Central memory CD8-positive, alpha-beta T cell (primary cell): ENCODE measurements around the gene PTPRG.

Experiments
- ATAC-seq: fragments of 150-1000 bp; cut with Tn5 transposase; replicated peaks from 2 replicates; pipeline ENCODE4 v1.10.0; 2022; ENCODE audit warnings: mild to moderate bottlenecking, moderate FRiP score, moderate number of reproducible peaks; ENCODE audit not compliant: poor library complexity, severe bottlenecking; ENCODE audit errors: extremely low read depth
- DNase-seq, 2 donors: peaks; one replicate each; pipeline ENCODE4 v3.0.0; 2021; ENCODE audit warnings: low spot score in 2 of 2
- H3K27ac Mint-ChIP-seq: one replicate; pipeline ENCODE4 v1.8.0; 2022; ENCODE audit warnings: low read depth, mild to moderate bottlenecking, moderate library complexity, mixed read lengths
- H3K27me3 Mint-ChIP-seq: one replicate; pipeline ENCODE4 v1.8.0; 2022; ENCODE audit warnings: mixed read lengths
- H3K36me3 Mint-ChIP-seq: one replicate; pipeline ENCODE4 v1.8.0; 2022; ENCODE audit warnings: mild to moderate bottlenecking, moderate library complexity, mixed read lengths; ENCODE audit not compliant: insufficient read depth
- H3K4me1 Mint-ChIP-seq: one replicate; pipeline ENCODE4 v1.8.0; 2022; ENCODE audit warnings: mixed read lengths
- H3K4me3 Mint-ChIP-seq: one replicate; pipeline ENCODE4 v1.8.0; 2022; ENCODE audit warnings: mild to moderate bottlenecking, moderate library complexity, mixed read lengths
- H3K9me3 Mint-ChIP-seq: one replicate; pipeline ENCODE4 v1.8.0; 2022; ENCODE audit warnings: mixed read lengths

The PTPRG gene

DNA sequence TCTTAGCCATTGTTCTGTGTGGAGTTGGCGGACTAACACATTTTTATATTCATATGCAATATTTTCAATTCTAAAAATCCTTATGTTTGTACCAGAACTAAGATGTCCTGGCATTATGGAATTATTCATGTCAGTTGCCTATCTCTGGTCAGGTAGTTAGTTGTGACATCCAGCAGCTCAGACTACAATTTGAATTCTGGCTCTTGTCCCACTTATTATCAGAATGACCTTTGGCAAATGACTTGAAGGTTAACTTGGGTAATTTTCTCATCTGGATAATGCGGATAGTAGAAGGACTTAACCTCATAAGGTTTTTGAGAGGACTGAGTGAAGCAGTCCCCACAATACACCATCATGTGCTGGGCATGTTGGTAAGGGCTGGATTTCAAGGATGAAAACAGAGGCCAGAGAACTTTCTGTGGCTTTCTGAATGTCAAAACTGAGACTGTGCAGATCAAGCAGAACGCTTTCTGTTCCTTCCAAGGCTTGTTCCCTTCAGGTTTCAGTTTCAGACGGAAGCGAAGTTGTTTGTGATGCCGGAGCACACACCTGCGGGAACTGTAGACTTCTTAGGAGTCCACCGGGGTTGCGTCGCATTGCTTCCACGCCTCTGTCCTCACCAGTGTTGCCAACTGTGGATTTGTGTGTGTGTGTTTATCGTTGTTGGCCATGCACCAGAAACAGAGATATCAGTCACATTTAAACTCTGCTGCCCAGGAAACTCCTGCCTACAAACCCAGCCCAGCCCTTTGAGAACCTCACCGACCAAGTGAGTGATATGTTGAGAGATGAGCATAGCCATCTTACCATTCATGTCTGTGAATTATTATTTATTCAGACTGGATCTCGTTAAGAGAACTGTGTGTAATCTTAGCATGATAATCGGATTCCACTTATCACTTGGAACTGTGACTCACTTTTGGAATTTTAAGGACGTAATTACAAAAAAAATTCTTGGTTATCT, 76.0 kb downstream of the PTPRG start:
- H3K9me3 Mint-ChIP-seq = no peaks in the 10 kb centered on the region

DNA sequence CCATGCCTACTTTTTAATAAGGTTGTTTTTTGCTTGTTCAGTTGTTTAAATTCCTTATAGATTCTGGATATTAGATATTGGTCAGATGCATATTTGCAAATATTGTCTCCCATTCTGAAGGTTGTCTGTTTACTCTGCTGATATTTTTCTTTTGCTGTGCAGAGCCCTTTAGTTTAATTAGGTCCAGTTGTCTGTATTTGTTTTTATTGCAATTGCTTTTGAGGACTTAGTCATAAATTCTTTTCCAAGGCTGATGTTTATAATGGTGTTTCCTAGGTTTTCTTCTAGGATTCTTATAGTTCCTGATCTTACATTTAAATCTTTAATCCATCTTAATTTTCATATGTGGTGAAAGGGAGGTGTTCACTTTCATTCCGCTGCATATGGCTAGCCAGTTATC, 77.4 kb downstream of the PTPRG start:
- Mint-ChIP-seq H3K27ac (no peak overlapping the region), H3K9me3 (no peaks in the 10 kb centered on the region), H3K4me3 (no peak overlapping the region), H3K4me1 (no peaks in the 10 kb centered on the region), H3K27me3 (no peaks in the 10 kb centered on the region), H3K36me3 (no peaks in the 10 kb centered on the region)
- ATAC-seq = no peak
- DNase-seq = no peak

More for the DNA sequence above, 76.0 kb downstream of the PTPRG start:
- H3K4me3 Mint-ChIP-seq = no peak overlapping the region
- no peaks in the 10 kb centered on the region for H3K27me3 Mint-ChIP-seq
- DNase-seq (no peak), ATAC-seq (no peak)
- H3K4me1 Mint-ChIP-seq = no peaks in the 10 kb centered on the region
- no peak overlapping the region for H3K27ac Mint-ChIP-seq
- no peaks in the 10 kb centered on the region for H3K36me3 Mint-ChIP-seq

DNA sequence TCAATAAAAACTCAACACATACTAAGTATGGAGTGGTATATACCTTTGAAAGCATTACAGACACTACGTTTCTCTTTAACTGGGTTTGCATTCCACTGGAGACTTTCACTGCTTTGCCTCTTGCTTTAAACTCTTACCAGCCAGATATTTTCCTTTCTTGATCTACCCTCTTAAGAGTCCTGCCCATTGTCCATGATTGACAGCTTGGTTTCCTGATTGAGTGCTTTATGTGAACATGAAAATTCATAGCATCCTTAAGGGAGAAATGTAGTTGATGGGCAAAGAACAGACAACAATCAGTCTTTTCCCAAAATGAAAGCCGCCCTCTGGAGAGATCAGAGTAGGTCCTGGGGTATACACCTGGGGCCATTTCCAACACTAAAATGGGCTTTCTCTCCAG, 78.6 kb downstream of the PTPRG start:
- H3K36me3 Mint-ChIP-seq = no peaks in the 10 kb centered on the region
- no peaks in the 10 kb centered on the region for H3K27me3 Mint-ChIP-seq
- H3K27ac Mint-ChIP-seq = no peak overlapping the region
- H3K4me1 Mint-ChIP-seq = no peaks in the 10 kb centered on the region
- no peak overlapping the region for H3K4me3 Mint-ChIP-seq
- no peaks in the 10 kb centered on the region for H3K9me3 Mint-ChIP-seq
- DNase-seq = no peak
- ATAC-seq = no peak

DNA sequence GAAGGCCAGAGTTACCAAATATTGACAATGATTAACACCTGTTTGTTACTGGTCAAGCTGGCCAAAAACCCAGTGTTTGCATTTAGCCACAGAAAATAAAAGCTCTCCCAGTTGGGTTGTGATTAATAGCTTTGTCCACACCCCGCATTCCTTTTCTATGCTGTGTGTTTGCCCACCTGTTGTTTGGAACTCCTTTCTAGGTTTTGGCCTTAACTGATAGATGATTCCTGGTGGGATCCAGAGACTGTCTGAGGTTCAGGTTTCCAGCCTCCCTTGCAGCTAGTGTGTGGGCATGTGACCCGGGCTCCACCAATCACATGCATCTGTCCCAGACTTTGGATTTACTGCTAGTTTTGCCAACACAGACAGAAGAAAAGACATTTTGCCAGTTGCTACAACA, 83.8 kb downstream of the PTPRG start:
- H3K27ac Mint-ChIP-seq = no peak overlapping the region
- no peaks in the 10 kb centered on the region for H3K36me3 Mint-ChIP-seq
- H3K4me1 Mint-ChIP-seq = no peaks in the 10 kb centered on the region
- no peak for DNase-seq
- ATAC-seq = no peak
- H3K4me3 Mint-ChIP-seq = no peak overlapping the region
- no peaks in the 10 kb centered on the region for H3K27me3 Mint-ChIP-seq
- H3K9me3 Mint-ChIP-seq = no peaks in the 10 kb centered on the region

DNA sequence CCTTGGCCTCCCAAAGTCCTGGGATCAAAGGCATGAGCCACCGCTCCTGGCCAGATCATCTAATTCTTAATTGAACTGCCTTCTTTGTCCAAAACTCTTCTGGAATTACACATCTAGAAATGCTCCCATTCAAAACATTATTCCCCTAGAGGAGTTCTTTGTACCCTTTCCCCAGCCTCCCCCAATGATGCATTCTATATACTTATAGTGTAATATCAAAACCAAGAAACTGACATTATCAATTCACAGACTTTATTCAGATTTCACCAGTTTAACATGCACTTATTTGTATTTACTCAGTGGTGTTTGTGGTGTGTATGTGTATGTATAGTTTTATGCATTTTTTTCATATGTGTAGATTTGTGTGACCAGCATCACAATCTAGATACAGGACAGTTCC, 85.0 kb downstream of the PTPRG start:
- Mint-ChIP-seq H3K9me3 (no peaks in the 10 kb centered on the region), H3K4me3 (no peak overlapping the region), H3K36me3 (no peaks in the 10 kb centered on the region), H3K27me3 (no peaks in the 10 kb centered on the region), H3K4me1 (no peaks in the 10 kb centered on the region), H3K27ac (no peak overlapping the region)
- DNase-seq (no peak), ATAC-seq (no peak)

DNA sequence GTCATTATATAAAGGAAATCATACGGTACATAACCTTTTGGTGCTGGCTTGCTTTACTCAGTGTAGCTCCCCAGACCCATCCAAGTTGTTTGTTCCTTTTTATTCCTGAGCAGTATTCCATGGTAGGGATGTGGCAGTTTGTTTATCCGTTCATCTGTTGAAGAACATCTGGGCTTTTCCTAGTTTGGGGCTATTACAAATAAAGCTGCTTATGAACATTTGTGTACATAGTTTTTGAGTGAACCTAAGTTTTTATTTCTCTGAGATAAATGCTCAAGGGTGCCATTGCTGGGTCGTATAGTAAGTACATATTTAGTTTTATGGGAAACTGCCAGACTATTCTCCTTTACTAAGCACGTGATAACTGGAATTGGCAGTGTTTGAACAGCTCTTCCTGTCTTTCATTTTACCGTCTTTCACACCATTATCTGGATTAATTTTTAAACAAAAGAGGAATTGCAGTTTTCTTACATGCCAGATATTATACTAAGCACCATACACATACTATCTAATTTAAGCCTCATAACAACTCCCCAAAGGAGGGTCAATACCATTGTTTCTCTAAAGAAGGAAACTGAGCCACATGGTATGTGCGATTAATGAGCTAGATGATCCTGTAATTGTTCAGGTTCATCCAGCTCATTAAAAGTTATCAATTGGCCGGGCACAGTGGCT, 85.6 kb downstream of the PTPRG start:
- ATAC-seq (no peak), DNase-seq (no peak)
- Mint-ChIP-seq H3K27me3 (no peaks in the 10 kb centered on the region), H3K4me1 (no peaks in the 10 kb centered on the region), H3K27ac (no peak overlapping the region), H3K9me3 (no peaks in the 10 kb centered on the region), H3K36me3 (no peaks in the 10 kb centered on the region), H3K4me3 (no peak overlapping the region)

DNA sequence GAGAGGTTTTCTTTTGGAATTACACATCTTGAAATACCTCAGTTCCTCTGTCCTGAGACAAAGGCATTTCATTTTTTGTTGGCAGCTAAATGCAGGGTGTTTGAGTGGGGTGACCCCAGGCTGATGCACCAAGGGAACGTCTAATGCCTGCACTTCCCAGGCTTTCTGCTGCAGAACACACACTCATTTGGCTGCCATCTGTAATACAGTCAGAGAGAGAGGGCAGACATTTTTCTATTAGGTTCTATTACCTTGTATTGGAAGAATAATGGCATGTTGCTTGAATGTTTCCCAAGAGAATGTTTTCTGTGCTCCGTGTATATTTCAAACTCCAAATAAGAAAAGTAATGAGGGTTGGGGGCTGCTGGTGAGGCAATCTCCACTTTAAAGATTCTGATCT, 87.1 kb downstream of the PTPRG start:
- no peaks in the 10 kb centered on the region for H3K9me3 Mint-ChIP-seq
- H3K36me3 Mint-ChIP-seq = no peaks in the 10 kb centered on the region
- ATAC-seq (no peak), DNase-seq (no peak)
- H3K4me3 Mint-ChIP-seq = no peak overlapping the region
- no peak overlapping the region for H3K27ac Mint-ChIP-seq
- no peaks in the 10 kb centered on the region for H3K4me1 Mint-ChIP-seq
- no peaks in the 10 kb centered on the region for H3K27me3 Mint-ChIP-seq

DNA sequence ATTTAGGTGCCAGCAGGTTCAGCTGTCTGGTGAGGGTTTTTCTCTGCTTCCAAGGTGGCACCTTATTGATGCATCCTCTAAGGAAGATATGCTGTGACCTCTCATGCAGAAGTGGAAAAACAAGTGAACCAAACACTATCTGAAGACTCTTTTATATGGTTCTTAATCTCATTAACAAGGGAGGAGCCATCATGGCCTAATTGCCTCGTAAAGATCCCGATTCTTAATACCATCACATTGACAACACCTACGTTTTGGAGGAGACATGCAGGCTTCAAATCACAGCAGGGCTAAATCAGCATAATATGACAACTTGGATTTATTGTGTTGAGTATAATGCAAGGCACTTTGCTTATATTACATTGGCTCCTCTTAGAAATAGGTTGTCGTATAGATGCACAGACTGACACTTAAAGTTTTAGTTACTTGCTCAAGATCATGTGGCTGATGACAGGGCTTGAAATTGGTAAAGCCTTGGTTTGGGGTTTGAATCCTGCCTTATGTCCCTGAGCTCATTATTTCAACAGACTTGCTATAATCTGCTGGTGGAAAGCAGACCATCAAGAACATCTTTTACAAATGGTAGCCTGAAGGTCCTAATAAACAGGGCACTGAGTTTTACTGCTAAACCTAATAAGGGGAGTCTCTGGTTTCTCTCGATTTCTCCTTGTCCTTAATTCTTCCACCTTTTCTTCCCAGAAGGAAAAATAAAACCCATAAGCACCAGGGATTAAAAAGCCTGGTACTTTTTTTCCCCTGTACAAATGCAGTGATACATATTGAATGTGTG, 88.2 kb downstream of the PTPRG start:
- DNase-seq (no peak), ATAC-seq (no peak)

DNA sequence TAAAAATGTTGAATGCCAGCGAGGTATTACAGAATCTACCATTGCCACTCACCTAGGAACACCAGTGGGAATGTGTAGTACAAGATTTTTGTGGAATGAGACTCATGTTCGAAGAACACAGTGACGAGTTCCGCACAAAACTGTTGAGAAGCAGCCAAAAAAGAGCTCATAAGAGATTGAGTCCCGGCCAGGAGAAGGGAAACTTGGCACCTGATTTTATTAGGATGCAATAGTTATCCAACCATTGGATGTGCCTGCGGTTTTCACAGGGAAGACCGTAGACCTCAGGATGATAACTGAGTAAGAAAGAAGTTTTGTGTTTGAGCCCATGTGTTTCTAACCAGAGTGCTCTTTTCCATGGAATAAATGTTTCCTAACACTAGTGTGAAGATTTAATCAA, 88.9 kb downstream of the PTPRG start:
- H3K4me1 Mint-ChIP-seq = no peaks in the 10 kb centered on the region
- no peak overlapping the region for H3K27ac Mint-ChIP-seq
- H3K36me3 Mint-ChIP-seq = no peaks in the 10 kb centered on the region
- no peak for ATAC-seq
- H3K27me3 Mint-ChIP-seq = no peaks in the 10 kb centered on the region
- no peak for DNase-seq
- no peaks in the 10 kb centered on the region for H3K9me3 Mint-ChIP-seq
- H3K4me3 Mint-ChIP-seq = no peak overlapping the region

More for the DNA sequence above, 88.2 kb downstream of the PTPRG start:
- Mint-ChIP-seq H3K4me1 (no peaks in the 10 kb centered on the region), H3K36me3 (no peaks in the 10 kb centered on the region), H3K9me3 (no peaks in the 10 kb centered on the region), H3K4me3 (no peak overlapping the region), H3K27ac (no peak overlapping the region), H3K27me3 (no peaks in the 10 kb centered on the region)

DNA sequence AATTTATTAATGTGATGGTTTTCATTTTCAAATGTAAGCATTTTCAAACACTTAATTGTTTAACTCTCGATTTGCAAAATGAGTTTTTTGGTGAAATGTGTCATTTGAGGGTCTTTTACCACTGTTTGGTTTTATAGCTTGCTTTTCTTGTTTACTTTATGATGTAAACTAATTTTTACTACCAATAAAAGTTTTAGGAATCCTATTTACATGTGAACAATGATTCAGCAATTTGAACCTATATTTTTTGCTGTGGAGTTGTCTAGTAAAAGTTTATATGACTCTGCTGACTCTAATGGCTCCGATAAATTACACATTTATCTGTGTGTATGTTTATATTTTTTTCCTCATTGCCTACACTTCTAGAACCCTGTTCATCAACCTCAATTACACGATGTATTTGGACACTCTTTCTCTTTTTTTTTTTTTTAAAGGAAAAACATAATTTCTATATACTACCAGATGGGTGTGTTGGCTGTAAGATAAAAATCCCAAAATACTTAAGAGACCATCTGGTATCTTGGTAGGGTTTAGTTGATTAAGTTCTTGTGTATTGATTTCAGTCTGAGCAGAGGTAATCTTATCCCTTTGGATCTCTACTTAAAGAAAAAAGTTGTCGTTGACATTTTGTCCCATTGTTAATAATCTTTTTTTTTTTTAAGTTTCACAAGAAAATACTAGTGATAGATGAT, 89.5 kb downstream of the PTPRG start:
- DNase-seq = no peak
- no peak overlapping the region for H3K4me3 Mint-ChIP-seq
- H3K4me1 Mint-ChIP-seq = no peaks in the 10 kb centered on the region
- no peak for ATAC-seq
- H3K27ac Mint-ChIP-seq = no peak overlapping the region
- no peaks in the 10 kb centered on the region for H3K9me3 Mint-ChIP-seq
- H3K27me3 Mint-ChIP-seq = no peaks in the 10 kb centered on the region
- H3K36me3 Mint-ChIP-seq = no peaks in the 10 kb centered on the region

DNA sequence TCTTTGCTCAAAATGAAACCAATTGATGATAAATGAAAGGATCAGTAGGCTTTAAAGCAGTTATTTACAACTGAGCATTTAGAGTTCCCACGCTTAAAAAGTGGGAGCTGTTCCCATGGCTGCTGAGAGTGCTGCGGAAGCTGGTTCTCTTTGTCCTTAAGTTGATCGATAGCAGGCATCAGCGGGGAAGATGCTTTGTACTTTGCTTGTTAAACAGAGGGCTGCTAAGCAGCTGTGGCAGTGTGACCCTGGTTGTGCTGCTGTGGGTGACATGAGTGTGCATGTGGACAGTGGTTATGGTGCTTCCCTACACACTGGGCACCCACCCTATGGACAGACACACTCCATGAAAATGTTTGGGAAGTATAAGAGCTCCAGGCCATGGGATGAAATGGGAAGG, 96.3 kb downstream of the PTPRG start:
- Mint-ChIP-seq H3K27me3 (no peaks in the 10 kb centered on the region), H3K36me3 (no peaks in the 10 kb centered on the region), H3K4me1 (no peaks in the 10 kb centered on the region), H3K27ac (no peak overlapping the region), H3K9me3 (peaks cover 5% of the 10 kb centered on the region), H3K4me3 (no peak overlapping the region)
- DNase-seq (no peak), ATAC-seq (no peak)

DNA sequence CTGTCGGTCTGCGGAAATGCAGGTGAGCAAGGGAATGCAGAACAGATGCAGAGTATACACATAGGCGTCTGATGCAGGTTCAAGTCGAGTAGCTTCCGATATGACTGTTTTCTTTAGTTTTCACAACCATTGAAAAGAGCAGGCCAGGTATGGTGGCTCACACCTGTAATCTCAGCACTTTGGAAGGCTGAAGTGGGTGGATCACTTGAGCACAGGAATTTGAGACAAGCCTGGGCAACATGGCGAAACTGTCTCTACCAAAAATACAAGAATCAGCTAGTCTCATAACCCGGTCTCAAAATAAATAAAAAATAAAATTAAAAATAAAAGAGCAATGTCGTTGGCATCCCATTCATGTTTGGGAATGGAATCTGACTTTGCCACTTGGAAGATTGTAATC, 101.5 kb downstream of the PTPRG start:
- H3K27ac Mint-ChIP-seq = no peak overlapping the region
- ATAC-seq = no peak

More for the DNA sequence above, 101.5 kb downstream of the PTPRG start:
- Mint-ChIP-seq H3K36me3 (no peaks in the 10 kb centered on the region), H3K27me3 (no peaks in the 10 kb centered on the region), H3K9me3 (peaks cover 6% of the 10 kb centered on the region), H3K4me3 (no peak overlapping the region), H3K4me1 (no peaks in the 10 kb centered on the region)
- no peak for DNase-seq
